H9 (cell line): Measurements from ENCODE around the gene PCDHGB4. TPM values are rescaled to one million over a fixed set of nuclear protein-coding genes. Genes with fewer than 3 reads are reported as not detected.
"Not testable (repeated sequence)": the region's sequence is repeated elsewhere in the genome, so short reads cannot be mapped to it uniquely, and the experiment has no call there.

Experiments used
- DNase-seq: peaks from one replicate; pipeline ENCODE4 v3.0.0-alpha.2; 2017
- H2AFZ ChIP-seq: one replicate; pipeline ENCODE4 v1.6.1; 2013; ENCODE audit warnings: mild to moderate bottlenecking, low read length, control low read depth, moderate library complexity
- H2AK5ac ChIP-seq: 2 replicates; pipeline ENCODE4 v1.6.1; 2013; ENCODE audit warnings: low read length, control low read depth, mixed read lengths; ENCODE audit not compliant: insufficient read length
- H2BK120ac ChIP-seq: one replicate; pipeline ENCODE4 v1.6.1; 2013; ENCODE audit warnings: low read depth, mild to moderate bottlenecking, low read length, control low read depth, inconsistent platforms; ENCODE audit not compliant: poor library complexity, severe bottlenecking
- H2BK12ac ChIP-seq: 2 replicates; pipeline ENCODE4 v1.6.1; 2013; ENCODE audit warnings: low read length, control low read depth, mixed read lengths, low read depth; ENCODE audit not compliant: insufficient read length
- H2BK15ac ChIP-seq: 2 replicates; pipeline ENCODE4 v1.6.1; 2013; ENCODE audit warnings: low read depth, low read length, control low read depth
- H2BK20ac ChIP-seq: one replicate; pipeline ENCODE4 v1.6.1; 2013; ENCODE audit warnings: low read depth, mild to moderate bottlenecking, low read length, control low read depth, inconsistent platforms; ENCODE audit not compliant: poor library complexity, severe bottlenecking
- H2BK5ac ChIP-seq: 2 replicates; pipeline ENCODE4 v1.6.1; 2013; ENCODE audit warnings: low read length, control low read depth, mixed read lengths; ENCODE audit not compliant: insufficient read length
- H3K14ac ChIP-seq: 2 replicates; pipeline ENCODE4 v1.6.1; 2013; ENCODE audit warnings: low read length, control low read depth; ENCODE audit not compliant: insufficient read depth
- H3K18ac ChIP-seq: 2 replicates; pipeline ENCODE4 v1.6.1; 2013; ENCODE audit warnings: low read depth, mild to moderate bottlenecking, mixed read lengths, low read length, control low read depth; ENCODE audit not compliant: insufficient read length
- H3K23ac ChIP-seq: 2 replicates; pipeline ENCODE4 v1.6.1; 2013; ENCODE audit warnings: low read length, control low read depth, mixed read lengths, low read depth; ENCODE audit not compliant: insufficient read length
- H3K23me2 ChIP-seq: 2 replicates; pipeline ENCODE4 v1.6.1; 2013; ENCODE audit warnings: low read depth, mild to moderate bottlenecking, mixed read lengths, low read length, control low read depth; ENCODE audit not compliant: insufficient read length, poor library complexity, severe bottlenecking
- H3K27ac ChIP-seq: 2 replicates; pipeline ENCODE4 v1.5.1; 2013; ENCODE audit warnings: low read length, control low read depth, mixed read lengths, low read depth; ENCODE audit not compliant: insufficient read length
- H3K27me3 ChIP-seq: 2 replicates; pipeline ENCODE4 v1.6.1; 2013; ENCODE audit warnings: low read length, control low read depth, inconsistent platforms; ENCODE audit not compliant: insufficient read depth
- H3K4ac ChIP-seq: 2 replicates; pipeline ENCODE4 v1.6.1; 2013; ENCODE audit warnings: low read depth, mild to moderate bottlenecking, control low read depth, inconsistent platforms, low read length, moderate library complexity
- H3K4me1 ChIP-seq: 2 replicates; pipeline ENCODE4 v1.6.1; 2013; ENCODE audit warnings: low read length, control low read depth, inconsistent platforms; ENCODE audit not compliant: insufficient read depth
- H3K4me2 ChIP-seq: 2 replicates; pipeline ENCODE4 v1.6.1; 2013; ENCODE audit warnings: low read length, control low read depth, mixed read lengths; ENCODE audit not compliant: insufficient read length, insufficient read depth
- H3K56ac ChIP-seq: 2 replicates; pipeline ENCODE4 v1.6.1; 2013; ENCODE audit warnings: low read depth, mild to moderate bottlenecking, mixed read lengths, low read length, control low read depth; ENCODE audit not compliant: insufficient read length
- H3K79me1 ChIP-seq: 2 replicates; pipeline ENCODE4 v1.6.1; 2013; ENCODE audit warnings: low read depth, mild to moderate bottlenecking, moderate library complexity, low read length, control low read depth, inconsistent platforms; ENCODE audit not compliant: insufficient read depth, poor library complexity, severe bottlenecking
- H3K79me2 ChIP-seq: 2 replicates; pipeline ENCODE4 v1.6.1; 2013; ENCODE audit warnings: low read length, control low read depth, inconsistent platforms; ENCODE audit not compliant: insufficient read depth
- H3K9ac ChIP-seq: 2 replicates; pipeline ENCODE4 v1.6.1; 2013; ENCODE audit warnings: low read length, control low read depth, mixed read lengths; ENCODE audit not compliant: insufficient read length; ENCODE audit errors: extremely low read depth
- H3K9me3 ChIP-seq: one replicate; pipeline ENCODE4 v1.6.1; 2013; ENCODE audit warnings: low read depth, low read length, inconsistent platforms; ENCODE audit not compliant: control insufficient read depth
- H3T11ph ChIP-seq: one replicate; pipeline ENCODE4 v1.6.1; 2013; ENCODE audit warnings: mild to moderate bottlenecking, low read length, control low read depth, inconsistent platforms
- H4K20me1 ChIP-seq: one replicate; pipeline ENCODE4 v1.6.1; 2013; ENCODE audit not compliant: control insufficient read depth, insufficient read length, insufficient read depth
- H4K5ac ChIP-seq: 2 replicates; pipeline ENCODE4 v1.6.1; 2013; ENCODE audit warnings: low read depth, mild to moderate bottlenecking, mixed read lengths, low read length, control low read depth; ENCODE audit not compliant: insufficient read length
- H4K8ac ChIP-seq: replicated peaks from 2 replicates; pipeline ENCODE4 v1.6.1; 2013; ENCODE audit warnings: low read length, control low read depth, mixed read lengths, low read depth; ENCODE audit not compliant: insufficient read length
- H4K91ac ChIP-seq: 2 replicates; pipeline ENCODE4 v1.6.1; 2013; ENCODE audit warnings: low read depth, mild to moderate bottlenecking, moderate library complexity, mixed read lengths, low read length, control low read depth; ENCODE audit not compliant: insufficient read length
- H3K27ac Mint-ChIP-seq, 3 experiments: 2 replicates in 2 of 3; 3 replicates in 1 of 3; pipeline ENCODE4 v1.8.0; 2020 to 2021; ENCODE audit warnings: mixed read lengths in 3 of 3, mild to moderate bottlenecking in 1 of 3, moderate library complexity in 1 of 3
- H3K27me3 Mint-ChIP-seq: 2 replicates; pipeline ENCODE4 v1.8.0; 2021; ENCODE audit warnings: low read depth, mild to moderate bottlenecking, moderate library complexity, mixed read lengths
- H3K36me3 Mint-ChIP-seq, 3 experiments: 2 replicates in 2 of 3; 3 replicates in 1 of 3; pipeline ENCODE4 v1.8.0; 2020 to 2021; ENCODE audit warnings: low read depth in 3 of 3, mixed read lengths in 3 of 3; ENCODE audit not compliant: insufficient read depth in 1 of 3
- H3K4me1 Mint-ChIP-seq, 2 experiments: 2 replicates each; pipeline ENCODE4 v1.8.0; 2020; ENCODE audit warnings: mixed read lengths in 2 of 2
- H3K4me3 Mint-ChIP-seq, 2 experiments: 2 replicates in 1 of 2; 3 replicates in 1 of 2; pipeline ENCODE4 v1.8.0; 2020 to 2021; ENCODE audit warnings: mild to moderate bottlenecking in 2 of 2, mixed read lengths in 2 of 2, moderate library complexity in 1 of 2
- H3K9me3 Mint-ChIP-seq, 2 experiments: 2 replicates in 1 of 2; 3 replicates in 1 of 2; pipeline ENCODE4 v1.8.0; 2020; ENCODE audit warnings: mild to moderate bottlenecking in 2 of 2, mixed read lengths in 2 of 2, moderate library complexity in 1 of 2
- whole genome bisulfite sequencing: extraction: QIAGEN DNeasy Blood & Tissue Kit; methylation state at CpG from one replicate; pipeline ENCODE4 v1.1.7; 2013; ENCODE audit warnings: missing lambda C conversion rate, low lambda C conversion rate, mixed read lengths; ENCODE audit not compliant: insufficient read length; ENCODE audit errors: extremely low coverage; 5-methylcytosine and 5-hydroxymethylcytosine counted together
- total RNA-seq: library from RNA; stranded (reverse); gene quantifications from 2 replicates; pipeline ENCODE4 v1.2.1, GENCODE V29; 2021
- TF ChIP-seq, protein P1 (sequence below): fragments of 200-600 bp; sonication (generic); conservative IDR thresholded peaks from 3 replicates; pipeline ENCODE4 v1.8.0; 2021; ENCODE audit warnings: antibody characterized with exemption, mild to moderate bottlenecking

PCDHGB4 gene
- total RNA-seq, 1 experiment from 2014 or later, result 4.2 TPM

GRCh38 chr5:141431286-141431685, 43.8 kb downstream of the PCDHGB4 start:
- no peak overlapping the region for H2AFZ ChIP-seq
- no peak overlapping the region for H3K18ac ChIP-seq
- no peaks in the 10 kb centered on the region for H4K20me1 ChIP-seq
- no peaks in the 10 kb centered on the region for H3K4me1 ChIP-seq
- H2BK5ac ChIP-seq, result no peak overlapping the region
- H4K8ac ChIP-seq, result no peak overlapping the region
- no peak overlapping the region for H2AK5ac ChIP-seq
- no peak overlapping the region for H3T11ph ChIP-seq
- no peak for DNase-seq
- H4K5ac ChIP-seq, result no peak overlapping the region
- no peaks in the 10 kb centered on the region for H3K79me1 ChIP-seq
- H3K9me3 Mint-ChIP-seq, result peaks cover 64 to 72% of the 10 kb centered on the region in 2 experiments
- no peak overlapping the region for H3K56ac ChIP-seq
- H3K4me3 Mint-ChIP-seq, result no peak overlapping the region
- H3K27ac Mint-ChIP-seq, result no peak overlapping the region
- H3K36me3 Mint-ChIP-seq, result peaks cover 54 to 76% (median 57%) of the 10 kb centered on the region in 3 experiments
- H3K4me2 ChIP-seq, result no peak overlapping the region
- H2BK120ac ChIP-seq, result no peak overlapping the region
- H3K23ac ChIP-seq, result no peak overlapping the region
- H3K23me2 ChIP-seq, result no peaks in the 10 kb centered on the region
- no peaks in the 10 kb centered on the region for H3K4me1 Mint-ChIP-seq
- TF ChIP-seq, protein P1, sequence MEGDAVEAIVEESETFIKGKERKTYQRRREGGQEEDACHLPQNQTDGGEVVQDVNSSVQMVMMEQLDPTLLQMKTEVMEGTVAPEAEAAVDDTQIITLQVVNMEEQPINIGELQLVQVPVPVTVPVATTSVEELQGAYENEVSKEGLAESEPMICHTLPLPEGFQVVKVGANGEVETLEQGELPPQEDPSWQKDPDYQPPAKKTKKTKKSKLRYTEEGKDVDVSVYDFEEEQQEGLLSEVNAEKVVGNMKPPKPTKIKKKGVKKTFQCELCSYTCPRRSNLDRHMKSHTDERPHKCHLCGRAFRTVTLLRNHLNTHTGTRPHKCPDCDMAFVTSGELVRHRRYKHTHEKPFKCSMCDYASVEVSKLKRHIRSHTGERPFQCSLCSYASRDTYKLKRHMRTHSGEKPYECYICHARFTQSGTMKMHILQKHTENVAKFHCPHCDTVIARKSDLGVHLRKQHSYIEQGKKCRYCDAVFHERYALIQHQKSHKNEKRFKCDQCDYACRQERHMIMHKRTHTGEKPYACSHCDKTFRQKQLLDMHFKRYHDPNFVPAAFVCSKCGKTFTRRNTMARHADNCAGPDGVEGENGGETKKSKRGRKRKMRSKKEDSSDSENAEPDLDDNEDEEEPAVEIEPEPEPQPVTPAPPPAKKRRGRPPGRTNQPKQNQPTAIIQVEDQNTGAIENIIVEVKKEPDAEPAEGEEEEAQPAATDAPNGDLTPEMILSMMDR, result no peak
- peaks cover 3% of the 10 kb centered on the region for H3K27me3 Mint-ChIP-seq
- H2BK12ac ChIP-seq, result no peak overlapping the region
- no peak overlapping the region for H3K4ac ChIP-seq
- no peaks in the 10 kb centered on the region for H3K27me3 ChIP-seq
- no peak overlapping the region for H2BK20ac ChIP-seq
- H3K79me2 ChIP-seq, result no peaks in the 10 kb centered on the region
- H3K9ac ChIP-seq, result no peak overlapping the region
- no peak overlapping the region for H3K14ac ChIP-seq
- no peak overlapping the region for H2BK15ac ChIP-seq
- no peak overlapping the region for H3K27ac ChIP-seq
- H4K91ac ChIP-seq, result no peak overlapping the region
- H3K9me3 ChIP-seq, result peaks cover 23% of the 10 kb centered on the region
- WGBS, result no CpG with 5 or more reads among the region's 37 CpGs

GRCh38 chr5:141432308-141432707, 44.8 kb downstream of the PCDHGB4 start:
- H3K27ac Mint-ChIP-seq, H2AK5ac ChIP-seq, H3K79me2 ChIP-seq, H3K18ac ChIP-seq, H3K9ac ChIP-seq, H3K23ac ChIP-seq, H3K4me2 ChIP-seq, H3K79me1 ChIP-seq, H3K4me1 ChIP-seq, H3K27me3 ChIP-seq, H3K4me1 Mint-ChIP-seq, H3K27ac ChIP-seq, H3K4ac ChIP-seq, H3K4me3 Mint-ChIP-seq, H2BK20ac ChIP-seq, DNase-seq, H2BK120ac ChIP-seq, H2BK5ac ChIP-seq, H4K91ac ChIP-seq, H2BK12ac ChIP-seq, H3K27me3 Mint-ChIP-seq, H2AFZ ChIP-seq, H2BK15ac ChIP-seq, H3K23me2 ChIP-seq, H3T11ph ChIP-seq, H4K8ac ChIP-seq, H4K5ac ChIP-seq, H3K56ac ChIP-seq, H3K14ac ChIP-seq, H4K20me1 ChIP-seq: not testable (repeated sequence)
- WGBS, result no CpG with 5 or more reads among the region's 38 CpGs
- H3K9me3 ChIP-seq, result peaks cover 17% of the 10 kb centered on the region
- H3K9me3 Mint-ChIP-seq, result peaks cover 54 to 61% of the 10 kb centered on the region in 2 experiments
- peaks cover 46 to 65% (median 47%) of the 10 kb centered on the region in 3 experiments for H3K36me3 Mint-ChIP-seq
